ENCODE data around the gene LTBP1. TPM values are rescaled to one million over a fixed set of nuclear protein-coding genes. Genes with fewer than 3 reads are reported as not detected.

Gene LTBP1
- total and polyA plus RNA-seq, 2 of the 13 experiments (the other 11 are each of a cell fraction or from before 2014, with no cell fraction given): 0.12 to 0.22 TPM

DNA sequence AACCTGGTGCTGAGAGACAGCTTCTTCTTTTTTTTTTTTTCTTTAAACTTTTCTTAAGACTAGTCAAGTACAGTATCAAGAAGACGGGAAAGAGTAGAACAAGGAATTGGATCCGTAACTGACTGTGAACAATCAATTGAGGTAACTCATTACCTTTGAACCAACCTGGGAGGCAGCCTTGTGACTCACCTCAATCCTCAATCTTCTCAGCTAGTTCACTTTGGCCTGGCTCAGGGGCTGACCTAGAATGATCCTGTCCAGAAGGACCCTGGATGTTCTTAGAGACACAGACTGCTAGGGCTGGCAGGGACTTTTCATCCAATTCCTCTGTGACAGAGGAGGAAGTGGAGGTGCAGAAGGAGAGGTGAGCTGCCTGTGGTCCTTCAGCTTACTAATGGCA lies 1.5 kb upstream of the LTBP1 start (continued):
- TF ChIP-seq ZNF567 (CRISPR knock-in tag; IDR thresholded peaks at IDR 0.05; ENCODE audit: borderline replicate concordance): no peak
- no peak for TF ChIP-seq RBAK (CRISPR knock-in tag; IDR thresholded peaks at IDR 0.05)
- TF ChIP-seq FIP1L1 (IDR thresholded peaks at IDR 0.05; ENCODE audit: borderline replicate concordance, insufficient read depth, low read depth, low read length): no peak

DNA sequence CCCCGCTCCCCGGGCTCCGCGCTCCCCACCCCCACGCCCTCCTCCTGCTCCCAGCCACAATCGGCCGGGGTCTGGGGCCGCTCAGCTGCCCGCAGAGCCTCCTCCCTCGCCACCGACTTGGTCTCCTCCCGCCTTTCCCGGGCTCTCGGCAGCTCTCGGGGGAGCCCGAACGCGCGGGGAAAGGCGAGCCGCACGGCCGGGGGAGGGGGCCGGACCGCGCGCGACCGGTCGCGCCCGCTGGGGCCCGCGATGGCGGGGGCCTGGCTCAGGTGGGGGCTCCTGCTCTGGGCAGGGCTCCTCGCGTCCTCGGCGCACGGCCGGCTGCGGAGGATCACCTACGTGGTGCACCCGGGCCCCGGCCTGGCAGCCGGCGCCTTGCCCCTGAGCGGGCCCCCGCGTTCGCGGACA lies 327 bp downstream of the LTBP1 start:
- no peaks in the 10 kb centered on the region for H3K4me1 ChIP-seq (ENCODE audit: insufficient read depth, low read length)
- no CpG with 5 or more reads among the region's 52 CpGs for WGBS (ENCODE audit: low lambda C conversion rate)
- intact Hi-C loops (cut with micrococcal nuclease; ENCODE audit: unreplicated experiment): loop anchor here (5.0 kb wide), 3 partner anchors 395 to 635 kb away; no protein-coding TSS in a partner anchor
- H3K36me3 ChIP-seq (replicated peaks in 1 of 2; ENCODE audit: control insufficient read depth in 1 of 2, insufficient read depth in 2 of 2, low read length in 2 of 2): no peaks in the 10 kb centered on the region
- H4K20me1 ChIP-seq (ENCODE audit: insufficient read depth, low read length): no peaks in the 10 kb centered on the region
- TF ChIP-seq POLR2AphosphoS2 (IDR thresholded peaks at IDR 0.05; ENCODE audit: low read depth, low read length) (no peak), ZFY (CRISPR knock-in tag; IDR thresholded peaks at IDR 0.05) (0 out of 2 replicates have a peak, but pooled peaks have one; percentile 14), SP4 (CRISPR knock-in tag; IDR thresholded peaks at IDR 0.05) (no peak), NR2C2 (CRISPR knock-in tag; IDR thresholded peaks at IDR 0.05; ENCODE audit: borderline replicate concordance) (no peak)
- TF ChIP-seq, protein P1, sequence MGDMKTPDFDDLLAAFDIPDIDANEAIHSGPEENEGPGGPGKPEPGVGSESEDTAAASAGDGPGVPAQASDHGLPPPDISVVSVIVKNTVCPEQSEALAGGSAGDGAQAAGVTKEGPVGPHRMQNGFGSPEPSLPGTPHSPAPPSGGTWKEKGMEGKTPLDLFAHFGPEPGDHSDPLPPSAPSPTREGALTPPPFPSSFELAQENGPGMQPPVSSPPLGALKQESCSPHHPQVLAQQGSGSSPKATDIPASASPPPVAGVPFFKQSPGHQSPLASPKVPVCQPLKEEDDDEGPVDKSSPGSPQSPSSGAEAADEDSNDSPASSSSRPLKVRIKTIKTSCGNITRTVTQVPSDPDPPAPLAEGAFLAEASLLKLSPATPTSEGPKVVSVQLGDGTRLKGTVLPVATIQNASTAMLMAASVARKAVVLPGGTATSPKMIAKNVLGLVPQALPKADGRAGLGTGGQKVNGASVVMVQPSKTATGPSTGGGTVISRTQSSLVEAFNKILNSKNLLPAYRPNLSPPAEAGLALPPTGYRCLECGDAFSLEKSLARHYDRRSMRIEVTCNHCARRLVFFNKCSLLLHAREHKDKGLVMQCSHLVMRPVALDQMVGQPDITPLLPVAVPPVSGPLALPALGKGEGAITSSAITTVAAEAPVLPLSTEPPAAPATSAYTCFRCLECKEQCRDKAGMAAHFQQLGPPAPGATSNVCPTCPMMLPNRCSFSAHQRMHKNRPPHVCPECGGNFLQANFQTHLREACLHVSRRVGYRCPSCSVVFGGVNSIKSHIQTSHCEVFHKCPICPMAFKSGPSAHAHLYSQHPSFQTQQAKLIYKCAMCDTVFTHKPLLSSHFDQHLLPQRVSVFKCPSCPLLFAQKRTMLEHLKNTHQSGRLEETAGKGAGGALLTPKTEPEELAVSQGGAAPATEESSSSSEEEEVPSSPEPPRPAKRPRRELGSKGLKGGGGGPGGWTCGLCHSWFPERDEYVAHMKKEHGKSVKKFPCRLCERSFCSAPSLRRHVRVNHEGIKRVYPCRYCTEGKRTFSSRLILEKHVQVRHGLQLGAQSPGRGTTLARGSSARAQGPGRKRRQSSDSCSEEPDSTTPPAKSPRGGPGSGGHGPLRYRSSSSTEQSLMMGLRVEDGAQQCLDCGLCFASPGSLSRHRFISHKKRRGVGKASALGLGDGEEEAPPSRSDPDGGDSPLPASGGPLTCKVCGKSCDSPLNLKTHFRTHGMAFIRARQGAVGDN (CRISPR knock-in tag; IDR thresholded peaks at IDR 0.05): peak; percentile 2; the same call in 1 of the 2 replicates
- TF ChIP-seq, protein P2, sequence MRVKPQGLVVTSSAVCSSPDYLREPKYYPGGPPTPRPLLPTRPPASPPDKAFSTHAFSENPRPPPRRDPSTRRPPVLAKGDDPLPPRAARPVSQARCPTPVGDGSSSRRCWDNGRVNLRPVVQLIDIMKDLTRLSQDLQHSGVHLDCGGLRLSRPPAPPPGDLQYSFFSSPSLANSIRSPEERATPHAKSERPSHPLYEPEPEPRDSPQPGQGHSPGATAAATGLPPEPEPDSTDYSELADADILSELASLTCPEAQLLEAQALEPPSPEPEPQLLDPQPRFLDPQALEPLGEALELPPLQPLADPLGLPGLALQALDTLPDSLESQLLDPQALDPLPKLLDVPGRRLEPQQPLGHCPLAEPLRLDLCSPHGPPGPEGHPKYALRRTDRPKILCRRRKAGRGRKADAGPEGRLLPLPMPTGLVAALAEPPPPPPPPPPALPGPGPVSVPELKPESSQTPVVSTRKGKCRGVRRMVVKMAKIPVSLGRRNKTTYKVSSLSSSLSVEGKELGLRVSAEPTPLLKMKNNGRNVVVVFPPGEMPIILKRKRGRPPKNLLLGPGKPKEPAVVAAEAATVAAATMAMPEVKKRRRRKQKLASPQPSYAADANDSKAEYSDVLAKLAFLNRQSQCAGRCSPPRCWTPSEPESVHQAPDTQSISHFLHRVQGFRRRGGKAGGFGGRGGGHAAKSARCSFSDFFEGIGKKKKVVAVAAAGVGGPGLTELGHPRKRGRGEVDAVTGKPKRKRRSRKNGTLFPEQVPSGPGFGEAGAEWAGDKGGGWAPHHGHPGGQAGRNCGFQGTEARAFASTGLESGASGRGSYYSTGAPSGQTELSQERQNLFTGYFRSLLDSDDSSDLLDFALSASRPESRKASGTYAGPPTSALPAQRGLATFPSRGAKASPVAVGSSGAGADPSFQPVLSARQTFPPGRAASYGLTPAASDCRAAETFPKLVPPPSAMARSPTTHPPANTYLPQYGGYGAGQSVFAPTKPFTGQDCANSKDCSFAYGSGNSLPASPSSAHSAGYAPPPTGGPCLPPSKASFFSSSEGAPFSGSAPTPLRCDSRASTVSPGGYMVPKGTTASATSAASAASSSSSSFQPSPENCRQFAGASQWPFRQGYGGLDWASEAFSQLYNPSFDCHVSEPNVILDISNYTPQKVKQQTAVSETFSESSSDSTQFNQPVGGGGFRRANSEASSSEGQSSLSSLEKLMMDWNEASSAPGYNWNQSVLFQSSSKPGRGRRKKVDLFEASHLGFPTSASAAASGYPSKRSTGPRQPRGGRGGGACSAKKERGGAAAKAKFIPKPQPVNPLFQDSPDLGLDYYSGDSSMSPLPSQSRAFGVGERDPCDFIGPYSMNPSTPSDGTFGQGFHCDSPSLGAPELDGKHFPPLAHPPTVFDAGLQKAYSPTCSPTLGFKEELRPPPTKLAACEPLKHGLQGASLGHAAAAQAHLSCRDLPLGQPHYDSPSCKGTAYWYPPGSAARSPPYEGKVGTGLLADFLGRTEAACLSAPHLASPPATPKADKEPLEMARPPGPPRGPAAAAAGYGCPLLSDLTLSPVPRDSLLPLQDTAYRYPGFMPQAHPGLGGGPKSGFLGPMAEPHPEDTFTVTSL (CRISPR knock-in tag; IDR thresholded peaks at IDR 0.05; ENCODE audit: borderline replicate concordance): no peak
- ATAC-seq (peak; percentile 63), DNase-seq (ENCODE audit: low spot score) (no peak), FAIRE-seq (no peak)
- CTCF ChIA-PET (ENCODE audit: low intra/inter-chr PET ratio, low total read pairs): interaction anchor here (3.6 kb wide), 1 partner anchor 175 kb away, joined by 27 read pairs; no protein-coding TSS in a partner anchor
- H3K79me2 ChIP-seq (ENCODE audit: insufficient read depth, low read length): no peaks in the 10 kb centered on the region
- H3K27ac ChIP-seq (ENCODE audit: extremely low read length, insufficient read depth, low read length): no peak overlapping the region
- H2AFZ ChIP-seq (ENCODE audit: low read length): no peak overlapping the region
- BruUV-seq (replicated peaks): no TSS peak
- no peaks in the 10 kb centered on the region for H3K9me3 ChIP-seq (ENCODE audit: low read length)
- H3K4me3 ChIP-seq (replicated peaks in 1 of 3; ENCODE audit: insufficient read depth in 1 of 3, low read depth in 2 of 3, low read length in 3 of 3): peak overlapping the region; percentile 27 to 72 (median 54); a peak in 5 of 6 replicates
- POLR2A ChIA-PET: no interaction called here
- in situ Hi-C loops (cut with HindIII; ENCODE audit: extremely low pct_ligation_motif_present, low pct_unique_long_range_greater_than_20kb): loop anchor here (5.0 to 10.0 kb wide), 2 partner anchors 175 to 392 kb away; no protein-coding TSS in a partner anchor
- no peak overlapping the region for H3K9ac ChIP-seq (ENCODE audit: insufficient read depth, low read depth, low read length)
- H3K4me2 ChIP-seq (ENCODE audit: low read depth, low read length): peak overlapping the region; percentile 90
- peaks cover 6 to 35% of the 10 kb centered on the region in 2 experiments; a peak in 4 of 5 replicates for H3K27me3 ChIP-seq (ENCODE audit: control insufficient read depth in 1 of 2, insufficient read depth in 2 of 2, low read length in 2 of 2)

Measured in HepG2 (cell line).